Stimulated activated CD4-positive, alpha-beta T cell treated with anti-CD3 and anti-CD28 coated beads, Interleukin-1b, Interleukin-23, amount 100 ng/mL, for 24 hours (primary cell): ENCODE results near the gene SPNS3.
A peak's percentile ranks its signal among the peaks of the same experiment; 100 is the strongest.

ENCODE experiments used
- DNase-seq, 4 experiments: peaks; one replicate each; pipeline ENCODE4 v3.0.0-alpha.2; 2020; ENCODE audit warnings: low read depth in 4 of 4, low spot score in 1 of 4

The SPNS3 gene, protein sequence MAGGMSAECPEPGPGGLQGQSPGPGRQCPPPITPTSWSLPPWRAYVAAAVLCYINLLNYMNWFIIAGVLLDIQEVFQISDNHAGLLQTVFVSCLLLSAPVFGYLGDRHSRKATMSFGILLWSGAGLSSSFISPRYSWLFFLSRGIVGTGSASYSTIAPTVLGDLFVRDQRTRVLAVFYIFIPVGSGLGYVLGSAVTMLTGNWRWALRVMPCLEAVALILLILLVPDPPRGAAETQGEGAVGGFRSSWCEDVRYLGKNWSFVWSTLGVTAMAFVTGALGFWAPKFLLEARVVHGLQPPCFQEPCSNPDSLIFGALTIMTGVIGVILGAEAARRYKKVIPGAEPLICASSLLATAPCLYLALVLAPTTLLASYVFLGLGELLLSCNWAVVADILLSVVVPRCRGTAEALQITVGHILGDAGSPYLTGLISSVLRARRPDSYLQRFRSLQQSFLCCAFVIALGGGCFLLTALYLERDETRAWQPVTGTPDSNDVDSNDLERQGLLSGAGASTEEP

DNA sequence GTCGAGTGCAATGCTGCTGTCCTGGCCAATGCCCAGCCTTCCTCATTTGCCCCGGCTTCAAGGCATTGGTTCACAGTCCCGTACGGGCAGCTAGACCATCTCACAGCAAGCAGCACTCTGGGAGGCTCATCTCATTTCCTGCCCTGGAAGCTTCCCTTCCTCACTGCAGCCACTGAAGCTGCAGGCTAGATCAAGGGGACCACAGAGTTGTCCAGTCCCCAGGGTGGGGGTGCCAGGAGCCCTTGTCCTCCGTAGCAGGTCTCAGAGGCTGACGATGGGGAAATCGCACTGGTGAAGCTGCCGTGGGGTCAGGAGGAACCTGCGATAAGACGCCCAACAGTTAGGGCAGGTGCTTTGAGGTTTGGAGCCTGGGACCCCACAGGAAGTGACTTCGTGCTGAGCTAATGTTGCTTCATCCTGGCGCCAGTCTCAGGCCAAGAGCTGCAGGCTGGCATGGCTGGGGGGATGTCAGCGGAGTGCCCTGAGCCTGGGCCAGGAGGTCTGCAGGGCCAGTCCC is at the start of gene SPNS3:
Gene SPNS3, plus strand, starts transcription at position 426 of the 517 bp plus-strand sequence. Its CDS starts 28 bp downstream, at position 454.
- peak in 1 of 4 experiments; percentile 6 for DNase-seq

DNA sequence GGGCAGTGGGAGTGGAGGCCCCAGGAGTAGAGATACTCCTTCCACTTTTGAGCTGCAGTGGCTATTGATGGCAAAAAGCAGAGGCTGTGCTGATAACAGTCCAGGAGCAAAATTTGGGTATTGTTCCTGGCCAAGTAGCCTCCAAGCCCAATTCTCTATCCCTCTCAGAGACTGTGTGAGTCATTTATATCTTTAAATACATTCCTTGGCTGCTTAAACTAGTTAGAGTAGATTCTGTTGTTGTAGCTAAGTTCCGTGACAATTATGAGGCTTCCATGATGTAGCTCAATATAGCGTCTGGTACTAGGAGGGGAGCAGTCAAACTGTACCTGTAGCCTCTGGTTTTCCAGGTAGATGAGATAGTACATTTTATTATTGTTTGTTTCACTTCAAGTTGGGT is 47.3 kb upstream of the SPNS3 start:
- DNase-seq: no peak

DNA sequence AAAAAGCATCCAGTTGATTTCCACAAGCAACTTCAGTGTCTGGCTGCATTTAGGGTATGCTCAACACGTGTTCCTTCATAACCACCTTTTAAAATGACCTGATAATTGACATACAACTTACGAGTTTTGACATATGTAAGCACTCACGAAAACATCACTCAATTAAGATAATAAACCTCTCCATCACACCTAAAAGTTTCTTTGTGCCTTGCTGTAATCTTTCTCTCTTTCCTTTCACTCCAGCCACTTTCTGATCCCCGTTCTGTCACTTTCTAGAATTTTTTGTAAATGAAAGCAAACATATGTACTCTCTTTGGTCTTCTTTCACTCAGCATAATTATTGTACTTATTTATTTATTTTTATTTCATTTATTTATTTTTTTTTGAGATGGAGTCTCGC is 46.6 kb upstream of the SPNS3 start:
- DNase-seq: no peak

DNA sequence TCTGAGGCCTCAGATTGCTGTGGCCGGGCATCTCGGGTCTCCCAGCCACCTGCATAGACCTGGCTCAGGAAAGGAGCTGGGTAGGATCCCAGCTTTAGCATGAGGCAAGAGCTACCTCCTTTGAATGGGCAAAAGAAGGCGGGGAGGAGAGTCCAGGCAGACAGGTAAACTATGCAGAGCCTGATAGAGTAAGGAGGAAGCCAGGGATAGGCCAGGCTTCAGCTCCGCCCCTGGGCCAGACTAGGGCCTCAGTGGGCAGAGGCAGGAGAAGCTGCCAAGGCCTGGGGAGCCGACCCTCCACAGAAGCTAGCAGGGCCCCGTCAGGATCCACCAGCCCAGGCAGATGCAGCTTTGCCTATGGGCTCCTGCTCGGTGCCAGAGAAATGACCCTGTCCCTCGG is 44.7 kb upstream of the SPNS3 start:
- no peak for DNase-seq

DNA sequence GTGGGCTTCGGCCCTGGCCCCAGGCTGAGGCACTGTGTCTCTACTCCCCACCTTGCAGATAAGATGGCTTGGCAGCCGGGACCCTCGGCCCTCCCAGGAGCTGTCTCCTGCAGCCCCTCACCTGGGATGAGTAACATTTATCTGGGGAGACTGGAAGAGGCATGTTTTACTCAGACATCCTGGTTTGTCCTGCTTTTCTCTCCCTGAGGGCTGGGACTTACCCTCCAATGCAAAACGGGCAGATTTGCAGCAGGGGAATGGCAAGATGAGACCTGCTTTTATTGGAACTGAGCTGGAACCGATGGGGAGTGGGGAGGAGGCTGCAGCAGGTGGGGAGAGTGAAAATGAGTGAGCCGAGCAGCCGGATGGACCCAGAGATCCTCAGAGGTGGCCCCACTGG is 39.9 kb upstream of the SPNS3 start:
- no peak for DNase-seq

DNA sequence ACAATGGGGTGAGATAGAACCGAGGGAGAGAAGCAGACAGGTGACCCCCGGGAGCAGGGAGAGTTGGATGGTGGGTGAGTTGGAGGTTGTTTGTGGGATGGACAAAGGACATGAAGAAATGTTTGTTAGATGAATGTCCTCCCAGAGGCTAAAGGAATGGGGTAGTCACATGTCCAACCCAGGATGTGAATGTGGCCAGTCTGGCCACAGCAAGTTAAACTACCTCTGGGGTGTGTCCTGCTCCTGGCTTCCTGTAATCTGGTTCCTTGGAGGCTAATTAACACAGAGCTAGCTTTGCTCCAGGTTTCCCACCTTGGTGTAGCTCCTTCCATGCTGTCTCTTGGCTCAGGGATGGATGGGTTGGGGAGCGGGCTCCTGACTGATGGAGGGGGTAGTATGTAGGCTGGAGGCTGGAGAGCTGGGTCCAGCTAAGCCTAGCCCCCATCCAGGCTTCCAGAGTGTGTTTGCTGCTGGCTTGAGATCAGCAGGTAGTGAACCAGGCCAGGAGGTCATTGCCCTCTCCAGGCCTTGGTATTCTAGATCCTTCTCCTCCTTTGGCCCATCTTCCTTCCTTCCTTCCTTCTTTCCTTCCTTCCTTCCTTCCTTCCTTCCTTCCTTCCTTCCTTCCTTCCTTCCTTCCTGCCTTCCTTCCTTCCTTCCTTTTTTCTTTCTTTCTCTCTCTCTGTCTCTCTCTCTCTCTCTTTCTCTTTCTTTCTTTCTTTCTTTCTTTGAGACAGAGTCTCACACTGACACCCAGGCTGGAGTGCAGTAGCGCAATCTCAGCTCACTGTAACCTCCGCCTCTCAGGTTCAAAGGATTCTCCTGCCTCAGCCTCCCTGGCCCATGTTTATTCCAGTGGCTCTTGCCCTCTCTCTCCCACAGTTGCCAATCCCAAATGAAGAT is 39.3 kb upstream of the SPNS3 start:
- DNase-seq: no peak

DNA sequence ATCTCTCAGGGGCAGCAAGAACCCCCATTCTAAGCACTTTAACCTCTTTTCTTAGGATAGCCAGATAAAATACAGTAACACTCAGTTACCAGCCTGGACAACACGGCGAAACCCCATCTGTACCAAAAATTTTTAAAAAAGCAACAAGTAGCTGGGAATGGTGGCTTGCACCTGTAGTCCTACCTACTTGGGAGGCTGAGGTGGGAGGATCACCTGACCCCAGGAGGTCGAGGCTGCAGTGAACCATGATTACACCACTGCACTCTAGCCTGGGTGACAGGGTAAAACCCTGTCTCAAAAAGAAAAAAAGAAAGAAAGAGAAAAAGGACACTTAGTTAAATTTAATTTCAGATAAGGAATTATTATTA is 38.6 kb upstream of the SPNS3 start:
- no peak for DNase-seq

DNA sequence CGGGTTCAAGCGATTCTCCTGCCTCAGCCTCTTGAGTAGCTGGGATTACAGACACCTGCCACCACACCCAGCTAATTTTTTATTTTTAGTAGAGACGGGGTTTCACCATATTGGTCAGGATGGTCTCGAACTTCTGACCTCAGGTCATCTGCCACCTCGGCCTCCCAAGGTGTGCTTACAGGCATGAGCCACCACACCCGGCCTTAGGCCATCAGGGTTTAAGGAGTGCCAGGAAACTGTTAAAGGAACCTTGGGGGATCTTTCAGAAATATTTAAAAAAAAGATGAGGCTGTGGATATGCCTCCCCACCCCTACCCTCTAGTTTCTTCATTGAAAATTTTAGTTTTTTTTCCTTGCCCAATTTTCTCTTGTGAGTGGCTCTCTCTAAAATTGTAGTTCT is 35.9 kb upstream of the SPNS3 start:
- DNase-seq: no peak

DNA sequence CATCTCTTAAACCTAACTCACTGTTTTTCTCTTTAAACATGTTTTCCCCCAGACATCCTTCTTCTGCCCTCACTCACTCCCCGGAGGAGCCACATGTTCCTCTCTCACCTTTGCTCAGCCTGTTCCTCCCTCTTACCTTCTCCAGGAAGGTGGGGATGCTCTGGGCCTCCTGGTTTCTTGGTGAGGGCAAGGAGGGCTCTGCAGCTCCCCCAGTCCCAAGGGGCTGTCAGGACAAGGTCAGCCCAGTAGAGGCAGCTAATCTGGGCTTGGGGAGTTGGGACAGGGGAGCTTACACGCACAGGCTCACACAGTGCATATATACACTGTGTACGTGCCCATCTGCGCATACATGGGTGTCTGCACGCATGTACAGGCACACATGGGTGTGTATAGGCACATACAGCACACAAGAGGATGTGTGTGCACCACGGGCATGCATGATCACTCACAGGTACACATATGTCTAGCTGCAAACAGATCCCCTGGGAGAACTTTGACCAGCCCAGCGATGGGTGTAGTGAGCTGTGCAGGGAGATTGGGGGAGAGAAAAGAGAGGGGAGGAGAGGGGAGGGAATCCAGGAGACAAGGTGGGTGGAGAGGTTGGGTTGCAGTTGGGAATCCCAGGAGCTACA is 28.6 kb upstream of the SPNS3 start:
- DNase-seq: no peak

DNA sequence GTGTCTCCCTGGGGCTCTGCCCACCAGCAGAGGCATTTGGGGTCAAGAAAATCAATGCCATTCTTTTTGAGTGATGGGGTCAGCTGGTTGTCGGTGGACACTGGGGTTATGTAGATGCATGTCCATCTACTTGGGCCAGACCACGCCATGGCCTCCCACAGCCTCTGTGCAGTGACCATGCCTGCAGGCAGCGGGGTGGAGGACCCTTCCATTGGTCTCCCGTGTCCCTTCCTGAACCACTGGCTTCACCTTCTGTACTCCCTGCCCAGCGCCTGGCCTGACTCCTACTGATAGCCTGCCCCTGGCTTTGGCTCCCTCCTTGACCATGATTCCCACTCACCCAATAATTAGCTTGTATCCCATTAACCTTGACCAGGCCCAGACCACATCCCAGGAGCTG is 28.0 kb upstream of the SPNS3 start:
- DNase-seq: no peak

DNA sequence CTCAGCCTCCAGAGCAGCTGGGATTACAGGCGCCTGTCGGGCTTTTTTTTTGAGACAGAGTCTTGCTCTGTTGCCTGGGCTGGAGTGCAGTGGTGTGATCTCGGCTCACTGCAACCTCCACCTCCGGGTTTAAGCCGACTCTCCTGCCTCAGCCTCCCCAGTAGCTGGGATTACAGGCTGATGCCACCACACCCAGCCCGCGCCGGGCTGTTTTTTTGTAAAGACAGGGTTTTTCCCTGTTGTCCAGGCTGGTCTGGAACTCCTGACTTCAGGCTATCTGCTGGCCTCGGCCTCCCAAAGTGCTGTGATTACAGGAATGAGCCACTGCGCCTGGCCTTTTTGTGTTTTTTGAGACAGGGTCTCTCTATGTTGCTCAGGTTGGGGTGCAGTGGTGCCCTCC is 27.4 kb upstream of the SPNS3 start:
- no peak for DNase-seq

DNA sequence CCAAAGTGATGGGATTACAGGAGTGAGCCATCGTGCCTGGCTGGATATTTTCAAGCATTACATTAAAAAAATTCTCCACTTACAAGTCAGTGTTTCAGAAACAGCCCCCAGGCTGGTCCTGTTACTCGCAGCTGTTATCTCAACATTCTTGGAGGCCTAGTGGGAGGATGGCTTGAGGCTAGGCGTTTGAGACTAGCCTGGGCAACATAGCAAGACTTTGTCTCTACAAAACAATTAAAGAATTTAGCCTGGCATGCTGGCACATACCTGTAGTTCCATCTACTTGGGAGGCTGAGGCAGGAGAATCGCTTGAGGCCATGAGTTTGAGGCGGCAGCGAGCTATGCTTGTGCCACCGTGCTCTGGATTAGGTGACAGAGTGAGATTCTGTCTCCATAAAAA is 26.5 kb upstream of the SPNS3 start:
- no peak for DNase-seq

DNA sequence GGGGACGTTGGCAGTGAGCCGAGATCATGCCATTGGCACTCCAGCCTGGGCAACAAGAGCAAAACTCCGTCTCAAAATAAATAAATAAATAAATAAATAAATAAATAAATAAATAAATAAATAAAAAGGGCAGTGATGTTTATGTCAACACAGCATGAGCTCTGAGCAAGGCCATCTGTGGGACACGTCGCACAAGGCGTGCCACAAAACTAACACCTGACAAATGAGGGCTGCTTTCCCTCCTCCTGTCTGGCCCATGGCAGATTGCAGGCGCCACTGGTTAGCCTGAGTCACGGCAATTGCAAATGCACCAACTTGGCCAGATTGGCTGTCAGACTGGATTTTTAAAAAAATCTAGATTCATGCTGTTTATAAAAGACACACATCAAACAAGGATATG is 25.9 kb upstream of the SPNS3 start:
- DNase-seq: no peak

DNA sequence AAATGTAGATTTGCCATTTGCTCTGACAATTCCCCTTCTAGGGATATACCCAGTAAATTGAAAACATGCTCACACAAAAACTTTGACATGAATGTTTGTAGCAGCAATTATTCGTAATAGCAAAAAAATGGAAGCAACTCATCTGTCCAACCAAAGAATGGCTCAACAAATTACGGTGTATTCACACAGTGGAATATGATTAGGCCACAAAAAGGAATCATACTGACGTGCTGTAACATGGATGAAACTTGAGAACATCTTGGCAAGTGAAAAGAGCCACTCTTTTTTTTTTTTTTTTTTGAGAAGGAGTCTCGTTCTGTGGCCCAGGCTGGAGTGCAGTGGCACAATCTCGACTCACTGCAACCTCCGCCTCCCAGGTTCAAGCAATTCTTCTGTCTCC is 24.1 kb upstream of the SPNS3 start:
- no peak for DNase-seq

DNA sequence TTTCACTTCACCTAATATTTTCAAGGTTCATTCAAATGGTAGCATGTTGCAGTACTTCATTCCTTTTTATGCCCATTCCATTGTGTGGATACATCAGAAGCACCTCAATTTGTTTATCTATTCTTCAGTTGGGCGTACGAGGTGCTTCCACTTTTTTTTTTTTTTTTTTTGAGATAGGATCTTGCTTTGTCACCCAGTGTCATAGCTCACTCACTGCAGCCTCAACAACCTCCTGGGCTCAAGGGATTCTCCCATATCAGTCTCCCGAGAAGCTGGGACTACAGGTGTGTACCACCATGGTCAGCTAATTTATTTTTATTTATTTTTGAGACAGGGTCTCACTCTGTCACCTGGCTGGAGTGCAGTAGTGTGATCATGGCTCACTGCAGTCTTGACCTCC is 22.5 kb upstream of the SPNS3 start:
- no peak for DNase-seq

DNA sequence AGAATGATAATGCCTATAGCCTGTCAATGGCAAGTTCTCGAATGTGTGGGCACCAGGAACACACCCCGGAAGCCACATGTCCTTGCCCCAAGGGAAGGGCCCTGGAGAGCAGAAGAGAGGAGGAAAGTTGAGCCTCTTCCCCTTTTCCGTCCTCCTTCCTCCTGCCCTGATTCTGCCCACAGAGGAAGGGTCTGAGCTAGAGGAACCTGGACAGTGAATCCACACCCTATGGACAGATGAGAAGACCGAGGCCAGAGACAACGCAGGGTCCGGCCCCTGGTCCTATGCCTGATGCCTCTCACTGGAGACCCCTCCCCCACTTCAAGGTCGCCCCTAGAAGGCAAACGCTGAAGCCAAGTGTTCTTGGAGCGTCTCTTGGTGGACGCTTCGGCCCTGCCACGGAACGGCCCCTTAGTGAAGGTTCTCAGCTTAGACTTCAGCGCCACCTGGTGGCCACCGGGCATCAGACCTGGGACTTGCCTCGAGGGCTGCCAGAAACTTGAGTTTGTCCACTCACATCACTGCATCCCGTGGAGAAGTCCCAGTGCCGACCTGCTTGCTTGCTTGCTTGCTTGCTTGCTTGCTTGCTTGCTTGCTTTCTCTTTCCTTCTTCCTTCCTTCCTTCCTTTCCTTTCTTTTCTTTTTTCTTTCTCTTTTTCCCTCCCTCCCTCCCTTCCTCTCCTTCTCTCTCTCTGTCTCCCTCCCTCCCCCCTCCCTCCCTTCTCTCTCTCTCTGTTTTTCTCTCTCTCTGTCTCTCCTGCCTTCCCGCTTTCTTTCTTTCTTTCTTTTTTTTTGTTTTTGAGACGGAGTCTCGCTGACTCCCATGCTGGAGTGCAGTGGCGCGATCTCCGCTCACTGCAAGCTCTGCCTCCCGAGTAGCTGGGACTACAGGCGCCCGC is 20.6 kb upstream of the SPNS3 start:
- peak; percentile 84 to 96 (median 90) for DNase-seq

DNA sequence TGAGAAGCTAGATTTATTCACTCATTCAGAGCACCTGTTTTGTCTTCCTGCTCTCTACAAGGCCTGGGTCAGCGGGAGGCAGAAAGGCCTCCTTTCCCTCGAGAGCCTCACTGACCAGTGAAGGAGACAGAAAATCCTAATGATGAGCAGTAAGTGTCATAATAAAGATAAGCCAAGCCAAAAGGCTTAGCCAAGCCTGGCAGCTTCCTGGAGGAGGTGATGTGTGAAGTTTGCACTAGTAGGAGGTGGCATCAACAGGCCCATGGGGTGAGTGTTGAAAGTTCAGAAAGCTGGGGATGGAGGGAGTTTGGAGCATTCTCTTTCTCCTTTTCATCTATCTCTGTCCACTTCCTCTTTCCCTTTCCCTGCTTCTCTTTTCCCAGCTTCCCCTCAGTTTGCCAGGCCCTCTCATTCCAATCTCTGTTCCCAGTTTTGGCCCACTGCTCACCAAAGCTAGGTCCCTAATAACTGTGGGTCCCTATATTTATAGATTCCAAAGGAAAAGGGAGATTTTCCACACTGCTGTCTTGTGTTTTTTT is 16.5 kb upstream of the SPNS3 start:
- DNase-seq: no peak

DNA sequence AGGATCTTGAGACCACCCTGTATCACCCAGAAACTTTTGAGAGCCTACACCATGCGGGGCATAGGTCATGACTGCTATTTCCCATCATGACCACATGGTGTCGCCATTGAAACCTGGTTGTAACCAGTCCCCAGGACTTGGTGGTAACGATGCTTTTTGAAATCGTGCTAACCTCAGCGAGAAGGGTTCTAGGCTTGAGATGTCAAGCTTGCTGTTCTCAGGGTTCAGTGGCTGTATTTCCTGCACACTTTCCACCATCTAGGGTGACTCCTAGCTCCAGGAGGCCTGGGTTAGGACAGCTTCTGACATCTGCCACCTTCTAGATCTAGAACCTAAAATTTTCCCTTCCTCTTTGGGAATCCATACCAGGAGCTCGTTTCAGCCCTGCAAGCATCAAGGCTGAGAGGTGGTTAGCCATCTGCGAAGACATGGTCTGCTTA is 13.0 kb upstream of the SPNS3 start:
- peak in 3 of 4 experiments; percentile 26 to 32 (median 30) for DNase-seq

DNA sequence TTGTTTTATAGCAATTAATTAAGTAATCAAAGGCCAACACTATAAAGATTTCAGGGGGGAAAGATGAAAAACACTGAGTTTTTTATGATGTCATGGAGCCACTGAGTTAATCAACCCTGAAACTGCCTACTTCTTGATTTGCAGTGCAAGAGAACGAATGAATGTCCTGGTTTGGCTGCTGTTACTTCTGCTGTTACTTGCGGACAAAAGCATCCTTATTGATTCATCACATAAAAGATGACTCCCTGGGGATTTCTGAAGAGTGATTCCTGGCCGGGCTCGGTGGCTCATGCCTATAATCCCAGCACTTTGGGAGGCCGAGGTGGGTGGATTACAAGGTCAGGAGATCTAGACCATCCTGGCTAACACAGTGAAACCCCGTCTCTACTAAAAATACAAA is 10.9 kb upstream of the SPNS3 start:
- no peak for DNase-seq

DNA sequence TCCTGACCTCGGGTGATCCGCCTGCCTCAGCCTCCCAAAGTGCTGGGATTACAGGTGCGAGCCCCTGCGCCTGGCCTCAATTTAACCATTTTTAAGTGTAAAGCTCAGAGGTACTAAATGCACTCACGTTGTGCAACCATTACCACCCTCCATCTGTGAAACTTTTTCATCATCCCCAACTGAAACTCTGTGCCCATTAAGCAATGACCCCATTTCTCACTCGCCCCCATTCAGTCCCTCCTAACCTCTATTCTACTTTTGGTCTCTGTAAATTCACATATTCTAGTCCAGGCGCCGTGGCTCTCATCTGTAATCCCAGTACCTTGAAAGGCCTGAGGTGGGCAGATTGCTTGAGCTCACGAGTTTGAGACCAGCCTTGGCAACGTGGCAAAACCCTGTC is 8.3 kb upstream of the SPNS3 start:
- DNase-seq: no peak
